CD4-positive, alpha-beta T cell (primary cell): ENCODE results near the gene PTDSS2. TPM values are rescaled to one million over a fixed set of nuclear protein-coding genes. Genes with fewer than 3 reads are reported as not detected.

Experiments used
- ATAC-seq: fragments of 200-7000 bp; cut with Tn5 transposase; one replicate; pipeline ENCODE4 v1.10.0; 2022; ENCODE audit warnings: mild to moderate bottlenecking; ENCODE audit not compliant: poor library complexity
- CTCF ChIA-PET: fragments of 350-600 bp; sonication (Branson Sonifier 250); formaldehyde crosslinking; loops from one replicate; lab custom pipeline; 2021; ENCODE audit warnings: antibody characterized with exemption, inconsistent platforms; lab: Charles Lee
- POLR2A ChIA-PET: fragments of 350-600 bp; sonication (Branson Sonifier 250); formaldehyde crosslinking; loops from one replicate; lab custom pipeline; 2021; ENCODE audit warnings: antibody characterized with exemption, inconsistent platforms; lab: Charles Lee
- DNase-seq, 14 experiments: peaks; one replicate each; pipeline ENCODE4 v3.0.0-alpha.2; 2013 to 2020; ENCODE audit warnings: mixed read lengths in 2 of 14
- H3K27ac ChIP-seq, 2 donors: one replicate each; pipeline versions ENCODE4 v1.5.1 to v1.7.0; 2013; ENCODE audit warnings: low read length in 2 of 2, low read depth in 1 of 2, mild to moderate bottlenecking in 1 of 2
- H3K27me3 ChIP-seq, 2 experiments: 1 replicate in 1 of 2; 2 replicates in 1 of 2; pipeline versions ENCODE4 v1.6.1 to v1.7.0; 2013; ENCODE audit warnings: low read length in 2 of 2, control low read depth in 1 of 2, mild to moderate bottlenecking in 1 of 2, moderate library complexity in 1 of 2; ENCODE audit not compliant: insufficient read depth in 2 of 2, control insufficient read depth in 1 of 2
- H3K36me3 ChIP-seq: one replicate; pipeline ENCODE4 v1.6.1; 2013; ENCODE audit warnings: low read length, control low read depth; ENCODE audit not compliant: insufficient read depth
- H3K4me1 ChIP-seq: one replicate; pipeline ENCODE4 v1.6.1; 2013; ENCODE audit warnings: low read length, control low read depth; ENCODE audit not compliant: insufficient read depth
- H3K4me3 ChIP-seq: one replicate; pipeline ENCODE4 v1.5.1; 2013; ENCODE audit warnings: mild to moderate bottlenecking, low read length, moderate library complexity
- H3K9me3 ChIP-seq, 2 experiments: 1 replicate in 1 of 2; 2 replicates in 1 of 2; pipeline versions ENCODE4 v1.6.1 to v1.7.0; 2013; ENCODE audit warnings: low read length in 2 of 2, mild to moderate bottlenecking in 2 of 2, control low read depth in 1 of 2, moderate library complexity in 1 of 2; ENCODE audit not compliant: control insufficient read depth in 1 of 2, insufficient read depth in 1 of 2
- H3K27ac Mint-ChIP-seq: one replicate; pipeline ENCODE4 v1.8.0; 2020; ENCODE audit warnings: mixed read lengths
- H3K27me3 Mint-ChIP-seq: one replicate; pipeline ENCODE4 v1.8.0; 2021; ENCODE audit warnings: mixed read lengths
- H3K36me3 Mint-ChIP-seq: one replicate; pipeline ENCODE4 v1.8.0; 2021; ENCODE audit warnings: low read depth, mixed read lengths
- H3K4me1 Mint-ChIP-seq: one replicate; pipeline ENCODE4 v1.8.0; 2021; ENCODE audit warnings: low read depth, mixed read lengths
- H3K4me3 Mint-ChIP-seq: one replicate; pipeline ENCODE4 v1.8.0; 2020; ENCODE audit warnings: mild to moderate bottlenecking, mixed read lengths
- H3K9me3 Mint-ChIP-seq: one replicate; pipeline ENCODE4 v1.8.0; 2020; ENCODE audit warnings: mixed read lengths
- intact Hi-C, 2 experiments: fragments of 100-400 bp; cut with DNase I in 1 of 2; cut with micrococcal nuclease in 1 of 2; formaldehyde crosslinking; loops; one replicate each; pipeline versions ENCODE4 v1.15.1 to v1.9.0; 2023 to 2025; cut with DNase I, micrococcal nuclease
- total RNA-seq, 174 experiments: library from RNA in 2 of 174; stranded (reverse) in 2 of 174; gene quantifications; one replicate each; pipeline ENCODE4 v1.2.3 and lab custom pipeline; 2021 to 2026
- TF ChIP-seq, protein P1 (sequence below): fragments of 200-600 bp; IDR thresholded peaks from one replicate; pipeline ENCODE4 v1.8.0; 2022; ENCODE audit warnings: antibody characterized with exemption, mild to moderate bottlenecking

The PTDSS2 gene
- total RNA-seq, 2 experiments from 2014 or later = 15.2 to 18.4 TPM

GRCh38 chr11:492427-493226 lies 42.5 kb downstream of the PTDSS2 start:
- Histone ChIP-seq H3K4me3 (no peak overlapping the region), H3K27ac (no peak overlapping the region), H3K4me1 (no peaks in the 10 kb centered on the region), H3K9me3 (no peaks in the 10 kb centered on the region), H3K36me3 (peaks cover 30% of the 10 kb centered on the region), H3K27me3 (no peaks in the 10 kb centered on the region)
- TF ChIP-seq, protein P1, sequence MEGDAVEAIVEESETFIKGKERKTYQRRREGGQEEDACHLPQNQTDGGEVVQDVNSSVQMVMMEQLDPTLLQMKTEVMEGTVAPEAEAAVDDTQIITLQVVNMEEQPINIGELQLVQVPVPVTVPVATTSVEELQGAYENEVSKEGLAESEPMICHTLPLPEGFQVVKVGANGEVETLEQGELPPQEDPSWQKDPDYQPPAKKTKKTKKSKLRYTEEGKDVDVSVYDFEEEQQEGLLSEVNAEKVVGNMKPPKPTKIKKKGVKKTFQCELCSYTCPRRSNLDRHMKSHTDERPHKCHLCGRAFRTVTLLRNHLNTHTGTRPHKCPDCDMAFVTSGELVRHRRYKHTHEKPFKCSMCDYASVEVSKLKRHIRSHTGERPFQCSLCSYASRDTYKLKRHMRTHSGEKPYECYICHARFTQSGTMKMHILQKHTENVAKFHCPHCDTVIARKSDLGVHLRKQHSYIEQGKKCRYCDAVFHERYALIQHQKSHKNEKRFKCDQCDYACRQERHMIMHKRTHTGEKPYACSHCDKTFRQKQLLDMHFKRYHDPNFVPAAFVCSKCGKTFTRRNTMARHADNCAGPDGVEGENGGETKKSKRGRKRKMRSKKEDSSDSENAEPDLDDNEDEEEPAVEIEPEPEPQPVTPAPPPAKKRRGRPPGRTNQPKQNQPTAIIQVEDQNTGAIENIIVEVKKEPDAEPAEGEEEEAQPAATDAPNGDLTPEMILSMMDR = no peak
- H3K27me3 Mint-ChIP-seq = no peaks in the 10 kb centered on the region
- ATAC-seq = no peak
- no peaks in the 10 kb centered on the region for H3K4me1 Mint-ChIP-seq
- ChIA-PET CTCF (interaction anchor here (0.9 kb wide), 1 partner anchor 42 kb away, joined by 3 read pairs; no protein-coding TSS in a partner anchor), POLR2A (no interaction called here)
- peaks cover 51% of the 10 kb centered on the region for H3K36me3 Mint-ChIP-seq
- intact Hi-C loops = no loop called here
- H3K9me3 Mint-ChIP-seq = no peaks in the 10 kb centered on the region
- H3K4me3 Mint-ChIP-seq = no peak overlapping the region
- no peak overlapping the region for H3K27ac Mint-ChIP-seq
- DNase-seq = no peak

GRCh38 chr11:494761-495536 lies 44.9 kb downstream of the PTDSS2 start:
- Mint-ChIP-seq H3K27me3 (no peaks in the 10 kb centered on the region), H3K4me1 (no peaks in the 10 kb centered on the region), H3K27ac (no peak overlapping the region), H3K4me3 (no peak overlapping the region), H3K9me3 (no peaks in the 10 kb centered on the region), H3K36me3 (peaks cover 60% of the 10 kb centered on the region)
- TF ChIP-seq, protein P1 = no peak
- ChIA-PET POLR2A (no interaction called here), CTCF (no interaction called here)
- Histone ChIP-seq H3K27me3 (no peaks in the 10 kb centered on the region), H3K4me1 (no peaks in the 10 kb centered on the region), H3K4me3 (no peak overlapping the region), H3K9me3 (no peaks in the 10 kb centered on the region), H3K36me3 (peaks cover 53% of the 10 kb centered on the region), H3K27ac (no peak overlapping the region)
- ATAC-seq (no peak), DNase-seq (no peak)
- intact Hi-C loops = no loop called here

- Mint-ChIP-seq H3K4me1 (no peaks in the 10 kb centered on the region), H3K27me3 (no peaks in the 10 kb centered on the region), H3K9me3 (no peaks in the 10 kb centered on the region), H3K27ac (no peak overlapping the region), H3K4me3 (no peak overlapping the region), H3K36me3 (peaks cover 60% of the 10 kb centered on the region)
- TF ChIP-seq, protein P1 = no peak
- H3K27me3 ChIP-seq = no peaks in the 10 kb centered on the region
- no peak overlapping the region for H3K4me3 ChIP-seq
- H3K9me3 ChIP-seq = no peaks in the 10 kb centered on the region
- ATAC-seq = no peak
- DNase-seq = no peak
- POLR2A ChIA-PET = no interaction called here
- CTCF ChIA-PET = no interaction called here
- intact Hi-C loops = no loop called here
- no peaks in the 10 kb centered on the region for H3K4me1 ChIP-seq
- H3K36me3 ChIP-seq = peaks cover 59% of the 10 kb centered on the region
- no peak overlapping the region for H3K27ac ChIP-seq
Measured at GRCh38 chr11:495537-495931, 45.5 kb downstream of the PTDSS2 start.
